Glutamatergic neuron (in vitro differentiated cells): ENCODE data around the gene FRRS1. TPM values are rescaled to one million over a fixed set of nuclear protein-coding genes. Genes with fewer than 3 reads are reported as not detected.
A peak's percentile ranks its signal among the peaks of the same experiment; 100 is the strongest.

ENCODE experiments used
- DNase-seq: peaks from one replicate; pipeline ENCODE4 v3.0.0; 2022
- H3K27ac Mint-ChIP-seq: one replicate; pipeline ENCODE4 v1.8.0; 2020; ENCODE audit warnings: mild to moderate bottlenecking, mixed read lengths, inconsistent platforms; ENCODE audit not compliant: unreplicated experiment
- H3K27me3 Mint-ChIP-seq: one replicate; pipeline ENCODE4 v1.8.0; 2020; ENCODE audit warnings: mild to moderate bottlenecking, moderate library complexity, mixed read lengths, inconsistent platforms; ENCODE audit not compliant: unreplicated experiment
- H3K36me3 Mint-ChIP-seq: one replicate; pipeline ENCODE4 v1.8.0; 2020; ENCODE audit warnings: mild to moderate bottlenecking, mixed read lengths, inconsistent platforms; ENCODE audit not compliant: unreplicated experiment
- H3K4me1 Mint-ChIP-seq: one replicate; pipeline ENCODE4 v1.8.0; 2020; ENCODE audit warnings: mild to moderate bottlenecking, low read depth, mixed read lengths, inconsistent platforms; ENCODE audit not compliant: unreplicated experiment
- H3K4me3 Mint-ChIP-seq: one replicate; pipeline ENCODE4 v1.8.0; 2020; ENCODE audit warnings: mild to moderate bottlenecking, mixed read lengths, inconsistent platforms; ENCODE audit not compliant: unreplicated experiment
- H3K9me3 Mint-ChIP-seq: one replicate; pipeline ENCODE4 v1.8.0; 2020; ENCODE audit warnings: mild to moderate bottlenecking, moderate library complexity, mixed read lengths, inconsistent platforms; ENCODE audit not compliant: unreplicated experiment
- CTCF ChIP-seq: fragments of 200-600 bp; sonication (generic); IDR thresholded peaks from one replicate; pipeline ENCODE4 v1.5.0; 2021; ENCODE audit not compliant: partially characterized antibody, unreplicated experiment
- total RNA-seq: library from RNA; stranded (reverse); fragmentation: NEBNext Ultra II Directional; extraction: Animal tissue kit (Norgen Biotek cat#: 25700); gene quantifications from one replicate; pipeline ENCODE4 v1.2.1, GENCODE V29; 2021; ENCODE audit not compliant: unreplicated experiment

Gene FRRS1
- total RNA-seq, 1 donor from 2014 or later: 1.3 TPM

DNA sequence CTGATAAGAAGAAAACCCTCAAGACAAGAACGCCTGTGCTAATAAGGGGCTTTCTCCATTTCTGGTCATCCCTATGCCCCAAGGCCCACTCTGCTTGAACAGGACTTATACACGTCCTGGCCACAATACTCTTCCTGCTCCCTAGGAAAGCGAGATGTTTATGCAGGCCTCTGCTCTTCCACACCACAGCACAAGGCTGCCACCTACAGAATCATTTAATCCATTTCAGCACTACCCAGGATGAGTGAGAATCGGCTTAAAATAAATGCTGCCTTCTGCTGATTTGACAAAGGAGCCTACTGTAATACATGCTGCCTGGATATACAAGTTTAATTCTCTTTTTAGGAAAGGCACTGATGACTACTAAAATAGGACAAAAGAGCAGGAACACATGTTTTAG, 29.4 kb downstream of the FRRS1 start:
- DNase-seq: peak; percentile 22
- Mint-ChIP-seq H3K27ac (no peak overlapping the region), H3K9me3 (no peaks in the 10 kb centered on the region), H3K4me1 (no peaks in the 10 kb centered on the region), H3K27me3 (no peaks in the 10 kb centered on the region), H3K4me3 (no peak overlapping the region), H3K36me3 (no peaks in the 10 kb centered on the region)
- TF ChIP-seq CTCF: peak; percentile 18

DNA sequence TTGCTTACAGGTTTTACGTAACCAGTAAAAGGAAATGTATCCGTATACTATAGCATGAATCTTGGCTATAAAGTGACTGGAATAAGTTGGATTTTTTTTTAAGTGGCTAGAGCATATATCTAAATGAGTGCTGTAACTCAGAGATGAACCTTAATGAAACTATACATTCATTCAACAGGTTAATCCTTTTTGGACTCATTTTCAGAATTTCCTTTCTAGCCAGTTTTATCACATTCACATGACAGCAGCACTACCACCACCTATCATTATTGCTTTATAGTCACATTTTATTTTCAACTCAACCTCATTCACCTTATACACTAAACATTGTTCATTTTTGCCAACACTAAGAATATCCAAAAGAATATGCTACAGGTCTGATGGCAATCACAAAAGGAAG, 30.6 kb downstream of the FRRS1 start:
- Mint-ChIP-seq H3K27ac (no peak overlapping the region), H3K36me3 (no peaks in the 10 kb centered on the region)

GRCh38 chr1:99731384-99731783, 35.1 kb downstream of the FRRS1 start:
- H3K4me1 Mint-ChIP-seq: peaks cover 7% of the 10 kb centered on the region
- H3K27me3 Mint-ChIP-seq: no peaks in the 10 kb centered on the region
- TF ChIP-seq CTCF: no peak
- no peak overlapping the region for H3K27ac Mint-ChIP-seq
- no peaks in the 10 kb centered on the region for H3K36me3 Mint-ChIP-seq
- no peaks in the 10 kb centered on the region for H3K9me3 Mint-ChIP-seq
- DNase-seq: no peak
- no peak overlapping the region for H3K4me3 Mint-ChIP-seq

More for the DNA sequence above, 30.6 kb downstream of the FRRS1 start:
- H3K9me3 Mint-ChIP-seq: no peaks in the 10 kb centered on the region
- no peak for TF ChIP-seq CTCF
- no peak overlapping the region for H3K4me3 Mint-ChIP-seq
- no peaks in the 10 kb centered on the region for H3K27me3 Mint-ChIP-seq
- no peaks in the 10 kb centered on the region for H3K4me1 Mint-ChIP-seq
- DNase-seq: no peak

DNA sequence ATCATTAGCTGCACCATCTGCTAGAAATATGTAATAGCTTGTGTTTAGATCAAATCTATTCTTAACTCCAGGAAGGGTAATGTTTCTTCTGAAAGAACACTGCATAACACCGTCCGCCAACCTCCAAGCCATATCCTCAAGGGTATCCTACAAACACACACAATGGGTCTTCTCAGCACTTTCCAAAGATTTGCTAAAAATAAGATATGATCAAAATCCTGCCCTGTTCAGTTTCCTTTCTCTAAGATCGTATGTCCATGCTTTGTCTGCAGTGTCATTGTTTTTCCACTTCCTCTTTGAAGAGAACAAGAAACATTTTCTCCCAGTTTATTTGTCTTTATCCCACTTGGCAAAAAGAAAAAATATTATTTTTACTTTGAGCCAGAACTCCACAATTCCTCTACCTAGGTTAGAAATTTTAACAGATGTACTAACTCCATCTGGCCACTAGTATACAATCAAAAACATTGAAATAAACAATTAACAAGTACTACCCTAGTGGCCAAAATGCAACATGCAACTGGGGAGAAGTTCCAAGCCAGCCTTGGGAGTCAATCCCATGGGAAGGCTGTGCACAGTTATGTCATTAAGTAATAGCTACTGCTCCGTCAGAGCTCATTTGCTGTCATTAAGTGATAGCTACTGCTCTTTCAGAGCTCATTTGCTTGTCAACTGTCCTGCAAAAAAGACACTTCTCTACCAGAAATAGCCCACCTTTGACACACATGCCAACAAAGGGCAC, 37.8 kb downstream of the FRRS1 start:
- peak; percentile 40 for DNase-seq
- no peak overlapping the region for H3K27ac Mint-ChIP-seq
- no peaks in the 10 kb centered on the region for H3K36me3 Mint-ChIP-seq
- no peaks in the 10 kb centered on the region for H3K9me3 Mint-ChIP-seq
- peak; percentile 75 for TF ChIP-seq CTCF
- H3K27me3 Mint-ChIP-seq: no peaks in the 10 kb centered on the region
- no peak overlapping the region for H3K4me3 Mint-ChIP-seq
- peaks cover 7% of the 10 kb centered on the region for H3K4me1 Mint-ChIP-seq

- peaks cover 7% of the 10 kb centered on the region for H3K4me1 Mint-ChIP-seq
- no peaks in the 10 kb centered on the region for H3K27me3 Mint-ChIP-seq
- H3K4me3 Mint-ChIP-seq: no peak overlapping the region
- DNase-seq: no peak
- no peak overlapping the region for H3K27ac Mint-ChIP-seq
- H3K36me3 Mint-ChIP-seq: no peaks in the 10 kb centered on the region
- no peaks in the 10 kb centered on the region for H3K9me3 Mint-ChIP-seq
- TF ChIP-seq CTCF: no peak
Measured at GRCh38 chr1:99727575-99728185, 38.8 kb downstream of the FRRS1 start.
